NCI-H2107 treated with DMSO at 0.1 percent for 48 hours (cell line): Measurements from ENCODE around the gene ERC2.
"Not testable (repeated sequence)": the region's sequence is repeated elsewhere in the genome, so short reads cannot be mapped to it uniquely, and the experiment has no call there.

Experiments used
- DNase-seq: peaks from one replicate; lab custom pipeline; 2025; ENCODE audit not compliant: unreplicated experiment; lab: John Stamatoyannopoulos, UW

Gene ERC2

DNA sequence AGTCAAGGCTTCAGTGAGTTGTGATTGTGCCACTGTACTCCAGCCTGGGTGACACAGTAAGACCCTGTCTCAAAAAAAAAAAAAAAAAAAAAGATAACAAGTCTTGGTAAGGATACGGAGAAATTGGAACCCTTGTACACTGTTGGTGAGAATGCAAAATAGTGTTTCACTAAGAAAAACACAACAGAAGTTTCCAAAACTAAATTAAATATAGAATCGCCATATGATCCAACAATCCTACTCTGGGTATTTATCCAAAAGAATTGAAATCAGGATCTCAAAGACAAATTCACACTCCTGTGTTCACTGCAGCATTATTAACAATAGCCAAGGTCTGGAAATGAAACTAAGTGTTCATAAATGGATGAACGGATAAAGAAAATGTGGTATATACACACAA lies 149.4 kb downstream of the ERC2 start:
- DNase-seq = no peak

DNA sequence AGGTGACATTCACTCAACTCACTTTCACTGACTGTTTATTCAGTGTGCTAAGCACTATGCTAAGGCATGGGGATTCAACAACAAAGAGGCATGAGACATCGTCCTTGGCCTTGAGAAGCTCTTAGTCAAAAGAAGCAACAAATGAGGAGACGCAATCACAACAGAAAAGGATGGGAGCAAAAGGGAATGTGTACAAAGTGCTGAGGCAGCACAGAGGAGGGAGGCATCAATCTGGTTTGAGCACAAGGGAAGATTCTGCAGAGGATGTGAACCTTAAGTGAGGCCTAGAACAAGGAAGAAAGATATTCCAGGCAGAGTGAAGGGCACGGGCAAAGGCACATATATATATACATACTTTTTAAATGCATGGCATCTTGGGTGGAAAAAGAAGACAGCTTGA lies 151.3 kb downstream of the ERC2 start:
- no peak for DNase-seq

DNA sequence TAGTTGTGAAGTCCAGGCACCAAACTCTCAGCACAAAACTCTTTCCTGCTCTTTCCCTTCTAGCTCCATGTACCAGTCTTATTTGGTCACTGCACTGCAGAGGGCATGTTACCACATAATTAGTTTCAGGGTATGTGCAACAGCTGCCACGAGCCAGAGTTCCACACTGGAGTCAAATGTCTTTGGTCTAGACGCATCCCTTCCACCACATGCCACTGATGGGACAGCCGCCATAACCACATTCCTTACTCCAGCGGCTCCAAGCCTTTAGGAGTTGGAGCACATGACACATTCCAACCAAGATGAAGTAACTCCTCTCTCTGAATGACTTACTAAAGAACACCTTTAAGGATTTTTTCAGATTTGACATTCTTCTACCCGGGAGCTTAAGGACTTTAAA lies 153.4 kb downstream of the ERC2 start:
- no peak for DNase-seq

DNA sequence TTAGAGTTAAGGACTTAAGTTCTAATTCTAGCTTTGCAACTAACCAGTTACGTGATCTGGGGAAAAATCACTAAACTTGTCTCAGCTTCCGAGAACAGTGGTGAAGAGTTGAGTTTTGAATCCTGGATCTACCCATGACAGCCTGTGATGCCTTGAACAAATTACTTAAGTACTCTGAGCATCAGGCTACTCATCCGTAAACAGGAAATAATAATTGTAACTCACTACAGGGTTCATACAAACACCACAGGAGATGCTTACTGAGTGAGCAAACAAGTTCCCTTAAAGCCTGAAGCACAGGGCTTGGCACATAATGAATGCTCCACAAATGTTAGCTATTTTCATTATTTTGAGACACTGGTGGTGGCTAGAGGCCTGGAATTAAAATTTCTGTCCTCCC lies 158.8 kb downstream of the ERC2 start:
- no peak for DNase-seq

DNA sequence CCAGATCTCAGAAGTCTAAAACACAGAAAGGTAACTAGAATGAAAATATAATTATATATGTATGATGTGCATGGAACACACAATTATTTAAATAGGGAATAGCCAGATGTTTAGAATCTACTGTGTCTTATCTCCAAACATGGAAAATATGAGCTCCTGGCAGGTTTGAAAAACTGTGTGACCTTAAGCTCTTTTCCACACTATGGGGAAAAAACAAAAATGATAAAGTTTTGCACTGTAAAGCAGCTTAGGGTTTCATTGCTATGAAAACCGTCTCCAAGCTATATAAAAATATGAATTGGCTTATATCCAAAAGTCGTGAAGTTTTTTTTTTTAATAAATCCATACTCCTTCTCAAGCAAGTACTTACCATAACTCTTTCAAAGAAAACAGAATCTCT lies 159.8 kb downstream of the ERC2 start:
- DNase-seq = no peak

DNA sequence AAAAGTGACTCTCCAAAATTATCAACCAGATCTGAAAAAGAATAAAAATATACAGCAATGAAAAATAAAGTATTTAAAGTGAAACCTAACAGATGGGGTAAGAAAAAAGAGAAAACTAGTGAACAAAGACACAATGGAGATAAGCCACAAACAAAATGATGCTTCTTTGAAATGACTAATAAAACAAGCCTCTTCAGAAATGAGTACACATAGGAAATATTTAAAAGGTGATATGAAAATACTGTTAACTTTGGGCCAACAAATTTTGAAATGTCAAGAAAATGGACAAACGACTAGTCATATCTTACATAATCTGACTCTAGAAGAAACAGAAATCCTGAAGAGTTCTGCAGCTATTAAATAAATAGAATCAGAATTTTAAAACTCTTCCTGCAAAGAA lies 164.2 kb downstream of the ERC2 start:
- DNase-seq = no peak

DNA sequence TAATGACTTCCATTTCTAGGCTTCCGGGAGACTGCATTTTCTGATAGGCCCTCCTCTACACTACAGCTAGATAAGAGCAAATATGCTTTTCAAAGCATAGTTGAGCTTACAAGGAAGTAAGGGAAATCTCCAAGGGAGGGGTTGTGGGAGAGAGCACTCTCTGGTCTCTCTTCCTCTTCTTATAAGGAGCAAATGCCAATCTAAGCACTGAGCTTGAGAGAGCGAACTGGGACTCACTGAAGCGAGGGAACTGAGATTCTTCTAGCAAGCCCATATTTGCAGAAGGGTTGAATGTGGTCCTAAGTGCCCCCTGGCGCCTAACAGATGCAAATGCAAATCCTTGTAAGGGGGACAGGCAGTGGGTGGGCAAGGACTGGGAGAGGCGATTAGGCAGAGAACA lies 164.8 kb downstream of the ERC2 start:
- no peak for DNase-seq

DNA sequence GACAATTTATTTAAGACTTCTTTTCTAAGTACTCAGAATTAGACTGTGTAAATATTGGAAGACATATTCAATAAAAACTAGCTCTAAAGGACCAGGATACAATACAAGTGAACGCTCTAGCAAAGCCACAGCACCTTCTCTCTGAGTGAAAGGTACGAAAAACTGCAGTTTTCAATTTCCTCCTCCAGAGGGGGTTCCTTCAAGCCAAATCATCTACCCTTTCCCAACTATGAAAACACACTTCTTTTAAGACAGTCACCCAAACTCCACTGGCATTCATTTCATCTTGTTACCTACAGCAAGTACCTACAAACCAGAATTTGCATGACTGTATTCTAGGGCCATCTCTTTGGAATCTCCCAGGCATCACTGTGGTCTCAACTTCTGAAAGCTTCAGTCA lies 165.8 kb downstream of the ERC2 start:
- DNase-seq = no peak

DNA sequence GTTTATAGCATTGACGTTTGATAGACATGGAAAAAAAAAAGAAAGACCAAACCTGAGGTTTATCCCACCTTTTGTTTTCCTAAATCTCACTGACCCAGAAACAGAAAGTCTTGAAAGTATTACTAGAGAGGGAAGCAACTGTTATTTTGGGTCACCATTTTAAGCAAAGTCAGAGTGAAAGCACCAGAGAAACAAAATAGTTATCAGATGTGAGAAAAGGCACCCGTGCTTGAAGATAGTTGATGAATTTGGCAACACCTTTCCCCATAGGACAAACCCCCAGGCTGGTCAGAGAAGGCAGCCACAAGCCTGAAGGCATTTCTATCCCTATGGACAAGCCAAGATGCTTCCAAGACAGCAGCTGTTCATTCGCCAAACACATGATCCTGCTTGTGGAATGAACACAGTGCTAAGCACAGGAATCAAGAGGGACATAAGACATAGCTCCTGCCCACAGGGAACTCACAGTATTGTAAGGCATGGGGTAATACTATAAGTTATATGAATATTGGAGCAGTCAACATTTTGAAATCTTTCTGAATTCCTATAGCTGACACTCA lies 170.9 kb downstream of the ERC2 start:
- no peak for DNase-seq

DNA sequence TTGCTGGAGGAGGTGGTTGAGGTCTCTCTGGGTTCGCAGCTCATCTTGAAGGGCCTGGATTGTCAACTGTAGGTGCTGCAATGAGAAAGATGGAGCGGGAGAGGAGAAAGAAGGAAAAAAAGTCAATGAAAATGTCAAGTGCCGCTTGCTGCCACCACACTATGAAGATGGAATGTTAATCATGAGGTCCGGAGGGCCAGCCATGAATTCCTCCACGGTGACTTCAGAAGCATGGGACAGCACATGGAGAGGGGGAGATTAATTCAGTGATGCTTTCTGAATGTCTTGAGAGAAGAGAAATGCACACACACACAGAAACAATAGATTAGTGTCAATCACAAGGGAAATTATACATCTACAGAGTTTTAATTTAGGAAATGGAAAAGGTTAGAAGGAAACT lies 171.9 kb downstream of the ERC2 start:
- no peak for DNase-seq

DNA sequence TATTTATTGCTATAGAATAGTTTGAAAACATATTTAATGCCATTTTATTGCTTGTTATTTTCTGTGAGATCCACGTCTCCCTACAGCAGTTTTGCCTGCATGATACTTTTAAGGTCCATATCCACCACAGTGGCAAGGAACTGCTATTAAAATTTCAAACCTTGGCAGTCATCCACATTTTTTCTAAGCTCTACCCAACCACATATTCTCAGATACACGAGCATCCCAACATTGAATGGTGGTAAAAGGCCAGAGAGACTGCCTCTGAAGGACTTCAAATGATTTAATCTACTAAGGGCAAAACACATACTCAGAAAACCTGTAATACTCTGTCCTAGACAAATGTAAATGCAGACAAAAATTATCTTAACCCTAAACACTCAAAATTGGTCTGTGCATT lies 173.1 kb downstream of the ERC2 start:
- DNase-seq = no peak

DNA sequence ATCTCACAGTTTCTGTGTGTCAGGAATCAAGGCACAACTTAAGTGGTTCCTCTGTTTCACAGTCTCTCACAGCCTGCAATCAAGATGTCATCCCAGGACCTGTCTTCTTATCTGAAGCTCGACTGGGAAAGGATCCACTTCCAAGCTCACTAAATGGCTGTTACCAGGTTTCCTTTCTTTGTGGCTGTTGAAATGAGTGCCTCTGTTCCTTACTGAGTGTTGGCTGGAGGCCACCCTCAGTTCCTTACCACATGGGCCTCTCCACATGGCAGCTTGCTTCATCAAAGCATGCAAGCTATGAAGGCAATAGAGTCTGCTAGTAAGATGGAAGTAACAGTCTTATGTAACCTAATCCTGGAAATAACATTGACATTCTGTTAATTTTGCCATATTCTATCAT lies 174.0 kb downstream of the ERC2 start:
- no peak for DNase-seq

DNA sequence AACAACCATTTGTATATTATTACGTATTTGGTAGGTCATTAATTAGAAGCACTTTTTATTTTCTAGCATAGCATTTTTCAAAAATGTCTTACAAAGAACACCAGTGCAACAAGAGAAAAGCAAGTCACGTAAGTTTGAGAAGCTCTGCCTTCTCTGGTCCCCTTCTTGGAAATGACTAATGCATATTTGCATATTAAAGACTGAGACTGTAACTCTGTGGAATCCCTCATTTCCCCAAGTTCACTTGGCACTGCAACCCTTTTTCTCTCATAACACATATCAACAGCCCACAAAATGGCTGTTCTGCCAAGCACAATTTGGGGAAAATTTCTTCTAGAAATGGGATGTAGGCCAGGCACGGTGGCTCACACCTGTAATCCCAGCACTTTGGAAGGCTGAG lies 176.3 kb downstream of the ERC2 start:
- DNase-seq = no peak

DNA sequence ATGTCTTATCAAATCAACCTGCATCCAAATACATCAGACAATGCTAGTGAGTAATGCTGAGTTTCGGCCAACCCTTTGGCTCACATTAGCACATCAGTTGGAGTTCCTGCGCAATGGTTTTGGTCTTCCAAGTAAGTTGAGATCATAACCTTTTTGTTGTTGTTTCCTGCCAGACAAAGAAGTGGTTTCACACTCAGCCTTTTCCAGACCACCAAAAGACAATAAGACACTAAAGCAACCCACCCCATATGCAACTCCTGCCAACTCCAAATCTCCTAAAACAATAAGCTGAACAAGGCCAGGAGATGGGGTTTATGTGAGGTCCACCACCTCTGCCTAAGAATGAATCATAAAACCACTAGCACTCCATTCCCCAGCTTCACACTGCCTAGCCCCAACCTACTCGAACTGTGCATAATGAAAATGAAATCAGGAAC lies 177.0 kb downstream of the ERC2 start:
- DNase-seq = no peak

DNA sequence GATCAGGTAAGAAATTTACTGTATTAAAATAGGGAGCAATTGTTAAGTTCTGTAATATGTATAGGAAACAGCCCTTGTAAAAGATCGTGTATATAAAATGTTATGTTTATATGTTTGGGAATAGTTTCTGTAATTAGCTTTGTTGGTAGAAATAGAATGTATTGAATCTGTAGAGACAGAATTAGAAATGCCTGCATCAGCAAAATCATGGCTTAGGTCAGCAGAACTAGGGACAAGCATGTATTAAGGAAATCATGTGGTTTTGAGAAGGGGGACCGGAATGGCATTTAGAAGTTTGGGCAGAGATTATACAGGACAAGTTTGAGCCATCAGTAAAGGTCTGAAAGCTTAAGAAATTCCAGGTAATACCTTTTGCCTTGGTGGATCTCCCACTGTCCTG lies 177.9 kb downstream of the ERC2 start:
- no peak for DNase-seq

DNA sequence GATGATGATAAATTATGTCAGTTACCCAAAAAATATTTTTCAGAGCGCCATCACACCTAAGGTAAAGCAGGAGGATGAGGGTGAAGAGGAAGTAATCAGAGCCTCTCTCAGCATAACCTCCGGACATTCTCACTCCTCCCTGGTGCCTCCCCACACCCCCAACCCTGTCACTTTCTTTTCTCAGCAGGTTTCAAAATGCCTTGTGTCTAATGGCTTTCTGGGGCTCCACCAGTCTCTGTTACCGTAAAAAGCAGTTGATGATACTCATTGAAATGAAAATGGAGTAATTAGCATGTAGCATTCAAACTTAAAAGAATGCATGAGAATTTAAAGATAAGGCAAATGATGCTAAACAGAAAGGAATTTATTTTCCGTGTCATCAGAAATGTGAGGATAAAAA lies 180.0 kb downstream of the ERC2 start:
- DNase-seq = no peak

DNA sequence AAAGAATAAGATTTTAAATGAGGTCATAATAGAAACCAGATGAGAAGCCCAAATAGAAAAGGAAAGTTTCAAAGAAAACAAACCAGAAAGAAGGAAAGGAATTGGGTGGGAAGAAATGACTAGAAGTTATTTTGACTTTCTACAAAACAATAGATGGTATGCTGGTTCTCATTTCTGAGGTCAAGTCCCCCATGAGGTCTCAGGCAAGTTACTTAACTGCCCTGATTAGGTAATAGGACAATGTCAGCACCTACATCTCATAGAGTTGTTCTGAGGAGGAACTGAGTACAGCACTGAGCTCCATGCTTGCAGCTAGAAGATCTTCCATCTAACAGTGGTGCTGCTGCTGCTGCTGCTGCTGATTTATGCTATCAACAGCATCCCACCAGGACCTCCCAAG lies 185.9 kb downstream of the ERC2 start:
- DNase-seq = no peak

DNA sequence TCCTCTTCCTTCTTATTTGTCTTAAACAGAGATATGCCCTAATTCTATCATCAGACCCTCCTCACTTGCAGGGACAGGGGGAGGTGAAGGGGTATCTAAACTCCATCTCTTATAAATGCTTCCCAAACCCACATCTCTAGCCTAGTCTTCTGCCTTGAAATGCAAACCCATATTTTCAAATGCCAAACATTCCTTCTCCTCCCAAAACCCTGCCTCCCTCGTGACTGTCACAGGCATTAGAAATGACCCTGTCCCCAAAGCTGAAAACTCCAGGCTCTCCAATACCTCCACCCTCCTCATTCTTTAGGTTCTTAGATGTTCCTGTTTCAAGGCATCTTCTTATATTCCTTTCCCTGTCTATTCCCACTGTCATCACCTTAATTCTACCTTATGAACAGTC lies 191.0 kb downstream of the ERC2 start:
- no peak for DNase-seq

DNA sequence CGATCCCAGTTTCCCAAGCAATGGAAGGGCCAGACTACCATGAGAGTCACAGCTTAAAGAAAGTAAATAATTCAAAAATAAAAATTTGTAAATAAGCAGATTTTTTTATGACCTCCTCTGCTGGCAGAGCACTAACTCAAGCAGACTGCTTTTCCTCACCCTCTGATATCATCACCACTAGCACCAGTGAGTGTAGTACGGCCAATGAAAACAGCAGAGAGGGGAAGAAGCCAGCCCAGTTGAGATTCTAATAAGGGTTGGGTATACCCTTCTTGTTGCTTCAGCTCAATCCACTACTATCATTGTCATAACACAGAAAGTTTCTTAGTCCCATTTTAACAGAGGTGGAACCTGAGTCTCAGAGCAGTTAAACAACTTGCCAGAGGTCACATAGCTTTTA lies 193.1 kb downstream of the ERC2 start:
- DNase-seq = no peak

DNA sequence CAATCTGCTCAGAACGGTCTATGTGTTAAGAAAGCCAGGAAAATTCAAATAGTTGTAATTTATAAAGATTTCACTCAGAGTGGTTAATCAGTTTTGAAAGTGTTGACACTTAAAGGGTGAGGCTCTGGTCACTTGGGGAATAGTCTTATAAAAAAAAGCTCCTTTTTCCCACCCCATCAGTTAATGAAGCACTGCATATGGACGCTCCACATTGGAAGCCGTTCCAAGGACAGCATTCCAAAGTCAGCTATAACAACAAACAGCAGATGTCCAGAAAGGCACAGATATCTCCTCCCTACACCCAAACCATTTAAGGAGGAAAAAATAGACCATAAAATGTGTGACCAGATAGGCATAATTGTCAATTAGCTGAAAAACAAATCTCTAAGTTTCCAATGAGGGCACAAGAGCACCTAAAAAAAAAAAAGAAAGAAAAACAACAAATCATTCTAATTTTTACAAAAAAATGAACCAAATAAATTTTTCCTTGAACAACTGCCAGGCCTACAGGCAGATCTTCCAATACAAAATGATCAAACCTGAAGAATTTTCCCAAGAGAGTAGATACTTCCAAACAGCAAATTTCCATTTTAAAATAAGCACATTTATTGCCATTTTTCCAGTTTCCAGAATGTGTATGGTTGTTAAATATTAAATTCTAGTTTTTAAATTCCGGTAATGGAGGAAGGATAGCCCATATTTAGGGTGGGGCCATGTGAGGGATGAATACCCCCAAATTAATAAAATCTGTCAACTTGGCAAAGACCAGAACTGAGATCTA lies 198.3 kb downstream of the ERC2 start:
- no peak for DNase-seq

DNA sequence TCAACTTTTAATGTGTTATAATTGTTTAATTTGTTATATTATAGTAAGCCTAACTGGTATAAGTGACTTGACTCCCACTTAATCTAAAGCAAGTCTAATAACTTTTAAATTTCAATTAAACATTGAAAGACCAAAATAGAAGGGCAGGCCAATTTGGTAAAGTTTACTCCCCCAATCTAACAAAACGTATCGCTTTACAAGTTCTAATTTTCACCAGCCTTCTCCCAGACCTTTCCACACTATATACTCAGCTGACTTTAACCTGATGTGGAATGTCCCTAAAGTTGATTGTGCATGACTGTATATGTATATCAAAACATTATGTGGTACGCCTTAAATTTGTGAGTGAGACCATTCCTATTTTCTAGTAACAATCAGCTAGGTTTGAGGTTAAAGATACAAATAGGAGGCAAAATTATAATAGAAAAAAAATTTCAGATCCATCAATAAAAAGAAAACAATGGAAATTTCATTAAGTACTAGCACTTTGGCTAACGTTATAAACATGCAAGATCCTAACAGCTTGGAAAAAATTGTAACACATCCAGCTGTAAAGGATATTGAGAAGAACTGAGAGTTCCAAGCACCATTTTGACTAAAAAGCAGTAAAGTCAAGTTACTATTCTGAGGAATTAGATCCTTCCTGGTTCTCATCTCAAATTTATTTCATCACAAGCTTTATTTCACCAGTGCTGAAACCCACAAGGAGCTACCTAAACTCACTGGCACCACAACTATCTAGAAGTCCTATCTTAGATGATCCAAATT lies 199.5 kb downstream of the ERC2 start:
- DNase-seq = no peak

DNA sequence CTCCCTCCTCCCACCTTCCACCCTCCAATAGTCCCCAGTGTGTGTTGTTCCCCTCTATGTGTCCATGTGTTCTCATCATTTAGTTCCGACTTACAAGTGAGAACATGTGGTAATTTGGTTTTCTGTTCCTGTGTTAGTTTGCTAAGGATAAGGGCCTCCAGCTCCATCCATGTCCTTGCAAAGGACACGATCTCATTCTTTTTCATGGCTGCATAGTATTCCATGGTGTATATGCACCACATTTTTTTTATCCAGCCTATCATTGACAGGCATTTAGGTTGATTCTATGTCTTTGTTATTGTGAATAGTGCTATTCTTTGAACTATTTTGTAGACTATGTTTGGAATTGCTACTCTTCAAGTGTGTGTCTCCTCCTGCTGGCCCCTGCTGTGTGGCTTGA lies 206.4 kb downstream of the ERC2 start:
- not testable (repeated sequence) for DNase-seq
